ENCODE measurements around the gene PYCR2. TPM values are rescaled to one million over a fixed set of nuclear protein-coding genes. Genes with fewer than 3 reads are reported as not detected.
A peak's percentile ranks its signal among the peaks of the same experiment; 100 is the strongest.

PYCR2 gene
- total RNA-seq, 2 donors from 2014 or later: 34.0 to 61.6 TPM

GRCh38 chr1:225896937-225897549, 27.0 kb downstream of the PYCR2 start:
- Histone ChIP-seq H3K4me3 (no peak overlapping the region), H3K4me1 (no peaks in the 10 kb centered on the region), H3K27ac (peak overlapping the region; percentile 75), H3K27me3 (no peaks in the 10 kb centered on the region), H3K9ac (ENCODE audit: low read depth in 2 of 2, low read length in 2 of 2) (peak overlapping the region in 1 of 2 donors; percentile 65), H3K9me3 (no peaks in the 10 kb centered on the region), H3K36me3 (no peaks in the 10 kb centered on the region)
- DNase-seq: peak; percentile 85
- intact Hi-C loops (cut with DNase I): no loop called here
- TF ChIP-seq, protein P1, sequence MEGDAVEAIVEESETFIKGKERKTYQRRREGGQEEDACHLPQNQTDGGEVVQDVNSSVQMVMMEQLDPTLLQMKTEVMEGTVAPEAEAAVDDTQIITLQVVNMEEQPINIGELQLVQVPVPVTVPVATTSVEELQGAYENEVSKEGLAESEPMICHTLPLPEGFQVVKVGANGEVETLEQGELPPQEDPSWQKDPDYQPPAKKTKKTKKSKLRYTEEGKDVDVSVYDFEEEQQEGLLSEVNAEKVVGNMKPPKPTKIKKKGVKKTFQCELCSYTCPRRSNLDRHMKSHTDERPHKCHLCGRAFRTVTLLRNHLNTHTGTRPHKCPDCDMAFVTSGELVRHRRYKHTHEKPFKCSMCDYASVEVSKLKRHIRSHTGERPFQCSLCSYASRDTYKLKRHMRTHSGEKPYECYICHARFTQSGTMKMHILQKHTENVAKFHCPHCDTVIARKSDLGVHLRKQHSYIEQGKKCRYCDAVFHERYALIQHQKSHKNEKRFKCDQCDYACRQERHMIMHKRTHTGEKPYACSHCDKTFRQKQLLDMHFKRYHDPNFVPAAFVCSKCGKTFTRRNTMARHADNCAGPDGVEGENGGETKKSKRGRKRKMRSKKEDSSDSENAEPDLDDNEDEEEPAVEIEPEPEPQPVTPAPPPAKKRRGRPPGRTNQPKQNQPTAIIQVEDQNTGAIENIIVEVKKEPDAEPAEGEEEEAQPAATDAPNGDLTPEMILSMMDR (IDR thresholded peaks at IDR 0.05): no peak

DNA sequence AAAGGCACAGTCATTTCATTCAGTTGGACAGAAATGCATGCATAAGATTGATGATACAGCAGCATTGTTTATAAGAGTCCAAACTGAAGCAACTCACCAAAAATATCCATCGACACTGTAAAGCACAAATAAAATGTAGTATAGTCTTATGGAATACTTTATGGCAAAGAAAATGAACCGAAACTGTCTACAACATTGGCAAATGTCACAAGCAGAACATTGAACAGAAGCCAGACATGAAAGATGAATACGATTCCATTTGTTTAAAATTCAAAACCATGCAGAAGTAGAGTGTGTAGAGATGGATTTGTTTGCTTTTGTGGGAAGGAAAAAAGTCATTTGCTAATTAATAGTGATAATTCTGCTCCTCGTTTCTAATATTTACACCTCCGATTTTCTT, 27.6 kb downstream of the PYCR2 start:
- peak overlapping the region in 1 of 2 donors; percentile 65 for H3K9ac ChIP-seq (ENCODE audit: low read depth in 2 of 2, low read length in 2 of 2)
- no peak for DNase-seq
- H3K27ac ChIP-seq: peak overlapping the region; percentile 75
- H3K9me3 ChIP-seq: no peaks in the 10 kb centered on the region
- intact Hi-C loops (cut with DNase I): no loop called here
- no peaks in the 10 kb centered on the region for H3K27me3 ChIP-seq
- no peaks in the 10 kb centered on the region for H3K36me3 ChIP-seq
- TF ChIP-seq, protein P1 (IDR thresholded peaks at IDR 0.05): no peak
- H3K4me3 ChIP-seq: no peak overlapping the region
- H3K4me1 ChIP-seq: no peaks in the 10 kb centered on the region

GRCh38 chr1:225892307-225892706, 31.7 kb downstream of the PYCR2 start:
- Histone ChIP-seq H3K36me3 (no peaks in the 10 kb centered on the region), H3K4me3 (no peak overlapping the region), H3K27me3 (no peaks in the 10 kb centered on the region), H3K9ac (ENCODE audit: low read depth in 2 of 2, low read length in 2 of 2) (no peak overlapping the region), H3K9me3 (no peaks in the 10 kb centered on the region), H3K4me1 (peaks cover 5% of the 10 kb centered on the region), H3K27ac (no peak overlapping the region)
- TF ChIP-seq, protein P1 (IDR thresholded peaks at IDR 0.05): no peak
- DNase-seq: no peak
- intact Hi-C loops (cut with DNase I): no loop called here

GRCh38 chr1:225891229-225891972, 32.6 kb downstream of the PYCR2 start:
- intact Hi-C loops (cut with DNase I): no loop called here
- TF ChIP-seq, protein P1 (IDR thresholded peaks at IDR 0.05): no peak
- Histone ChIP-seq H3K9me3 (no peaks in the 10 kb centered on the region), H3K27me3 (no peaks in the 10 kb centered on the region), H3K4me3 (no peak overlapping the region), H3K36me3 (no peaks in the 10 kb centered on the region), H3K27ac (peak overlapping the region; percentile 89), H3K4me1 (peaks cover 5% of the 10 kb centered on the region), H3K9ac (ENCODE audit: low read depth in 2 of 2, low read length in 2 of 2) (peak overlapping the region; percentile 16 to 93)
- peak; percentile 77 for DNase-seq

GRCh38 chr1:225890346-225891228, 33.5 kb downstream of the PYCR2 start:
- Histone ChIP-seq H3K27me3 (no peaks in the 10 kb centered on the region), H3K27ac (peak overlapping the region; percentile 89), H3K9ac (ENCODE audit: low read depth in 2 of 2, low read length in 2 of 2) (peak overlapping the region; percentile 16 to 93), H3K9me3 (no peaks in the 10 kb centered on the region), H3K36me3 (no peaks in the 10 kb centered on the region), H3K4me1 (peaks cover 5% of the 10 kb centered on the region), H3K4me3 (no peak overlapping the region)
- peak; percentile 70 for DNase-seq
- TF ChIP-seq, protein P1 (IDR thresholded peaks at IDR 0.05): no peak
- intact Hi-C loops (cut with DNase I): no loop called here
